Type B pancreatic cell (in vitro differentiated cells): ENCODE measurements around the gene SLC30A1. TPM values are rescaled to one million over a fixed set of nuclear protein-coding genes. Genes with fewer than 3 reads are reported as not detected.

Source experiments
- DNase-seq: peaks from one replicate; pipeline ENCODE4 v3.0.0; 2021; ENCODE audit warnings: mixed read lengths; ENCODE audit not compliant: unreplicated experiment; ENCODE audit errors: extremely low spot score
- H3K27ac Mint-ChIP-seq: 2 replicates; pipeline ENCODE4 v1.8.0; 2021; ENCODE audit warnings: mild to moderate bottlenecking, mixed read lengths
- H3K27me3 Mint-ChIP-seq: 2 replicates; pipeline ENCODE4 v1.8.0; 2021; ENCODE audit warnings: mixed read lengths
- H3K36me3 Mint-ChIP-seq: 2 replicates; pipeline ENCODE4 v1.8.0; 2021; ENCODE audit warnings: mixed read lengths
- H3K4me1 Mint-ChIP-seq: one replicate; pipeline ENCODE4 v1.8.0; 2021; ENCODE audit warnings: mixed read lengths; ENCODE audit not compliant: unreplicated experiment
- H3K4me3 Mint-ChIP-seq: 2 replicates; pipeline ENCODE4 v1.8.0; 2021; ENCODE audit warnings: mild to moderate bottlenecking, mixed read lengths
- H3K9me3 Mint-ChIP-seq: 2 replicates; pipeline ENCODE4 v1.8.0; 2021; ENCODE audit warnings: mixed read lengths
- CTCF ChIP-seq: fragments of 200-600 bp; sonication (generic); conservative IDR thresholded peaks from 2 replicates; pipeline ENCODE4 v1.5.0; 2021; ENCODE audit warnings: antibody characterized with exemption, mild to moderate bottlenecking
- total RNA-seq: library from RNA; stranded (reverse); gene quantifications from 2 replicates; pipeline ENCODE4 v1.2.1, GENCODE V29; 2021; ENCODE audit warnings: low replicate concordance

Gene SLC30A1
- total RNA-seq, 1 donor from 2014 or later = 21.8 TPM

DNA sequence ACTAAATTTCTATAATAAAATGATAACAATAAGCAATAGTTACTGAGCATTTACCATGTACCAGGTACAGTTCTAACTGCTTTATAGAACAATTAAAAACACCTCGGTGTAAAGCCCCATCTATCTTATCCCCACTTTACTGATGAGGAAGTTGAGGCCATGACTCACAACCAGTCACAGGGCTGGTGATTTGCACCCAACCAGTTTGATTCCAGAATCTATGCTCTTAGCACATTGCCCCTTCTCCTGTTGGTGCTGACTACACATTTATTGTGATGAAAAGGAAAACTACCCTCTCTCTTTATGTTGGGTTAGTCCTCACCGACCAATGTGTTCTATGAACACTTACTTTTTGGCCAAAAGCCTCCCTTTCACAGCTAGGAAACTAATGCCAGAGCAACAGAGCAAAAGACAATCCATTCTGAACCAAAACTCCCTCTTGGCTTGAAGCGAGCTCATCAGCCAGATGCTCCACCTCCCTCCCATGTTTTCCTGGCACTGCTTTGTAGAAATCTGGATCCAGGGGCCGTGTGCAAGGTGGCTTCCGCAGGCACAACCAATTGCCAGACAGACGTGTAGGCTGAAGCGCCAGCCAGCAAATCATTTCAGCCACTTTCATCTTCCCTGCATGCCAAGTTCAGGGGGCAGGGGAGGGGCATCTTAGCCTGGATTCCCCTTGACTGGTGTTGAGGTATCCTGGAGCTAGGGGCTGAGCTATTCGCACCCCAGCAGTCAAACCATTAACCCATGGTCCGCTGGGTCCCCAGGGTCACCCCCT lies 32.0 kb upstream of the SLC30A1 start:
- no peak for DNase-seq
- TF ChIP-seq CTCF = no peak
- Mint-ChIP-seq H3K27ac (no peak overlapping the region), H3K4me3 (no peak overlapping the region), H3K27me3 (no peaks in the 10 kb centered on the region), H3K4me1 (peaks cover 25% of the 10 kb centered on the region), H3K9me3 (no peaks in the 10 kb centered on the region), H3K36me3 (no peaks in the 10 kb centered on the region)

DNA sequence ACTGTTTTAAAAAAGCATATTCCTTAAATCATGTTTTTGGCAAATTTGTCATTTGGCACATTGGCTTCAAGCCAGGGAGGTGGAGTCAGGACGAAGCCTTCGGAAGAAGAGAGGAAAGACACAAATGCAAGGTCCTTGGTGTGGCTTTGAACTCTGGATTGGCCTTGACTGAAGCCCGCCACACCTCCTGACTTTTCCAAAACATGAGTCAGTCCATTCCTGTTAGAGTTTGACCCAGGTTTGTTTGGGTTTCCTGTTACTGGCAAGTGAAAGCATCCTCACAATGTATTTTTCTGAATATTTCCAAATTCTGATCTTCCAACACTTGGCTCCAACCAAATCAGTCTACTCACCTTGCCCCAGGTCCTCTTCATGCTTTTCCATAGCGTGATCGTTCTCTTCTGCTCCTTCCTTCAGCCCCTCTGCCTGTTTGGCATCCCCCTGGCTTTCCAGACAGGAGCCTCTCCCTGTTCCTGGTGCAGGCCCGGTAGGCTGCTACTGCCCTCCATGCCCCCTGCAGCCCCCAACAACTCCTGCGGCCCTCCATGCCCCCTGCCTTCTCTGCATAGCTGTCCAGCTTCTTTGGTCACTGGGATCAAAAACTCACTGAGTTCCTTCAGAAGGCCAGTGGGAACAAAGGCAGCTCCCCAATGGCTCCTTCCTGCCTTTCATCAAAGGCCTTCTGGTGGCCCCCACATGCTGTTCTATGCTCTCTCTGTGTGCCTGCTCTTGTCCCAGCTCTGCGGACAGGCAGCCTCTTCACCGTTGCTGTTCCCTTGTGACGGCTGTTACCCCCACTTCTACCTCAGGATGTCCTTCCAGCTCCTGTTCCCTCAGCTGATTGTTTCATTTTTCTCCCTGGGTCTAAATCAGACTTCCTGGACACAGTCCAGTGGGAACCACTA lies 30.4 kb upstream of the SLC30A1 start:
- H3K4me3 Mint-ChIP-seq = no peak overlapping the region
- H3K27ac Mint-ChIP-seq = no peak overlapping the region
- DNase-seq = no peak
- no peaks in the 10 kb centered on the region for H3K27me3 Mint-ChIP-seq
- H3K36me3 Mint-ChIP-seq = no peaks in the 10 kb centered on the region
- peaks cover 39% of the 10 kb centered on the region for H3K4me1 Mint-ChIP-seq
- no peak for TF ChIP-seq CTCF
- no peaks in the 10 kb centered on the region for H3K9me3 Mint-ChIP-seq

GRCh38 chr1:211607754-211608473 lies 29.0 kb upstream of the SLC30A1 start:
- no peak for DNase-seq
- no peaks in the 10 kb centered on the region for H3K9me3 Mint-ChIP-seq
- TF ChIP-seq CTCF = no peak

GRCh38 chr1:211606914-211607753 lies 28.2 kb upstream of the SLC30A1 start:
- Mint-ChIP-seq H3K36me3 (no peaks in the 10 kb centered on the region), H3K27ac (peak overlapping the region; percentile 35), H3K27me3 (no peaks in the 10 kb centered on the region), H3K9me3 (no peaks in the 10 kb centered on the region), H3K4me3 (no peak overlapping the region), H3K4me1 (peaks cover 44% of the 10 kb centered on the region)
- TF ChIP-seq CTCF = no peak
- no peak for DNase-seq

More at GRCh38 chr1:211607754-211608473, 29.0 kb upstream of the SLC30A1 start:
- Mint-ChIP-seq H3K4me1 (peaks cover 41% of the 10 kb centered on the region), H3K27ac (peak overlapping the region; percentile 35), H3K27me3 (no peaks in the 10 kb centered on the region), H3K4me3 (no peak overlapping the region), H3K36me3 (no peaks in the 10 kb centered on the region)
